Measurements from ENCODE around the gene UAP1. TPM values are rescaled to one million over a fixed set of nuclear protein-coding genes. Genes with fewer than 3 reads are reported as not detected.

The UAP1 gene
- total RNA-seq, 2 experiments from 2014 or later, result 44.5 to 45.8 TPM

DNA sequence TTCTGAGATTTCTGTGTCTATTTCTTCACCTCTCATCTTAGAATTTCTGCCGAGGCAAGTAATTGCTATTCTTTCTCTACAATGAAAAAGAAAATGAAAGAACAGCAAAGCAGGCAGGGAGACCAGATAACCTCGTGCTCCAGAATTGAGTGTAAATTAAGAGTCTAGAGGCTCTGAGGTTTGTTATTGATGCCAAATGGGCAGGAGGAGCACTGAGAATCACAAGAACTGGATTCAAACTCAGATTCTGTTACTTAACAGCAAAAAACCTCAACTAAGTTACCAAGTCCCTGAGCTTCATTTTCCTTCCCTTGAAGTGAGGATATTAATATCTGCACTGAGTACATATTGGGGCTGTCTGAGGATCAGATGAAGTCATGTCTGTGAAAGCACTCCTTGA lies 65.2 kb downstream of the UAP1 start:
- Mint-ChIP-seq H3K27ac (no peak overlapping the region), H3K4me3 (no peak overlapping the region), H3K9me3 (no peaks in the 10 kb centered on the region), H3K4me1 (ENCODE audit: low read depth) (no peaks in the 10 kb centered on the region), H3K27me3 (peaks cover 21% of the 10 kb centered on the region), H3K36me3 (ENCODE audit: low read depth) (no peaks in the 10 kb centered on the region)
- POLR2A ChIA-PET, result interaction anchor here (0.5 kb wide), 1 partner anchor 126 kb away, joined by 3 read pairs; no protein-coding TSS in a partner anchor
- H3K36me3 ChIP-seq (ENCODE audit: insufficient read depth, low read length), result no peaks in the 10 kb centered on the region
- H3K9me3 ChIP-seq (ENCODE audit: control insufficient read depth in 1 of 2, insufficient read depth in 1 of 2, low read length in 2 of 2), result no peaks in the 10 kb centered on the region
- no peaks in the 10 kb centered on the region for H3K4me1 ChIP-seq (ENCODE audit: insufficient read depth, low read length)
- peaks cover 0 to 3% of the 10 kb centered on the region in 2 experiments for H3K27me3 ChIP-seq (ENCODE audit: control insufficient read depth in 1 of 2, insufficient read depth in 2 of 2, low read length in 2 of 2)
- TF ChIP-seq, protein P1, sequence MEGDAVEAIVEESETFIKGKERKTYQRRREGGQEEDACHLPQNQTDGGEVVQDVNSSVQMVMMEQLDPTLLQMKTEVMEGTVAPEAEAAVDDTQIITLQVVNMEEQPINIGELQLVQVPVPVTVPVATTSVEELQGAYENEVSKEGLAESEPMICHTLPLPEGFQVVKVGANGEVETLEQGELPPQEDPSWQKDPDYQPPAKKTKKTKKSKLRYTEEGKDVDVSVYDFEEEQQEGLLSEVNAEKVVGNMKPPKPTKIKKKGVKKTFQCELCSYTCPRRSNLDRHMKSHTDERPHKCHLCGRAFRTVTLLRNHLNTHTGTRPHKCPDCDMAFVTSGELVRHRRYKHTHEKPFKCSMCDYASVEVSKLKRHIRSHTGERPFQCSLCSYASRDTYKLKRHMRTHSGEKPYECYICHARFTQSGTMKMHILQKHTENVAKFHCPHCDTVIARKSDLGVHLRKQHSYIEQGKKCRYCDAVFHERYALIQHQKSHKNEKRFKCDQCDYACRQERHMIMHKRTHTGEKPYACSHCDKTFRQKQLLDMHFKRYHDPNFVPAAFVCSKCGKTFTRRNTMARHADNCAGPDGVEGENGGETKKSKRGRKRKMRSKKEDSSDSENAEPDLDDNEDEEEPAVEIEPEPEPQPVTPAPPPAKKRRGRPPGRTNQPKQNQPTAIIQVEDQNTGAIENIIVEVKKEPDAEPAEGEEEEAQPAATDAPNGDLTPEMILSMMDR (IDR thresholded peaks at IDR 0.05), result no peak
- DNase-seq, result no peak
- intact Hi-C loops (cut with DNase I, micrococcal nuclease), result loop anchor here (2.0 to 5.0 kb wide), 2 partner anchors 569 to 570 kb away; no protein-coding TSS in a partner anchor
- CTCF ChIA-PET, result no interaction called here
- ATAC-seq (ENCODE audit: poor library complexity), result no peak
- no peak overlapping the region for H3K4me3 ChIP-seq (ENCODE audit: low read length)
- H3K27ac ChIP-seq (ENCODE audit: low read depth in 1 of 2, low read length in 2 of 2), result no peak overlapping the region

DNA sequence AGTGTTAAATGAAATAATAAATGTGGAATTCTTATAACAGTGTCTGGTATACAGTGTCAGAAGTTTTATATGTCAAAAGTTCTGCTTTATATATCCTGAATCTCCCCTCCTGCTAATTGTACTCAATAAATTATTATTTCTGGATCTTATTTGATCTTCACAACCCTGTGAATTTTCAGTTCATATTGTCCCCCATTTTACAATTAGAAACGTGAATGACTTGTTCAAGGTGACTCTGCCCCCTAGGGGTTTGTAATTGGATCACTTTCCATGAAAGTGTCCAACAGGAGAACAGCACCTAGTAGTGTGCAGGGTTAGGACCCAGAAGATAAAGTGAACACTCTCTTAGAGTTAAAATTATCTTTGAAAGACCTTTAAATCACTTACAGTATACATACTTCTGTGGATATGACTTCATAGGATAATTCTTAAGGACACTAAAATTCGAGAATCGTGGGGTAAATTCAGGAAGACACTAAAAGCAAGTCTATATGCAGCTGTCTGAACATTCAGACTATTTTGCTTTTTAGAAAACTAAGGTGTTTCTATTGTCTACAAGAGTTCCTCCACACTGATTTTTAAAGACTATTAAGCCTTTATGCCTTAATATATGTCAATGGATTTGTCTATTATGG lies 66.3 kb downstream of the UAP1 start:
- no peak overlapping the region for H3K27ac ChIP-seq (ENCODE audit: low read depth in 1 of 2, low read length in 2 of 2)
- Mint-ChIP-seq H3K4me3 (no peak overlapping the region), H3K27ac (no peak overlapping the region), H3K9me3 (no peaks in the 10 kb centered on the region), H3K36me3 (ENCODE audit: low read depth) (no peaks in the 10 kb centered on the region), H3K27me3 (peaks cover 21% of the 10 kb centered on the region), H3K4me1 (ENCODE audit: low read depth) (no peaks in the 10 kb centered on the region)
- no peak for ATAC-seq (ENCODE audit: poor library complexity)
- intact Hi-C loops (cut with DNase I, micrococcal nuclease), result loop anchor here (2.0 to 5.0 kb wide), 2 partner anchors 570 to 571 kb away; no protein-coding TSS in a partner anchor
- TF ChIP-seq, protein P1 (IDR thresholded peaks at IDR 0.05), result peak; percentile 66
- no peaks in the 10 kb centered on the region for H3K36me3 ChIP-seq (ENCODE audit: insufficient read depth, low read length)
- CTCF ChIA-PET, result no interaction called here
- POLR2A ChIA-PET, result no interaction called here
- H3K4me1 ChIP-seq (ENCODE audit: insufficient read depth, low read length), result no peaks in the 10 kb centered on the region
- H3K4me3 ChIP-seq (ENCODE audit: low read length), result no peak overlapping the region
- H3K9me3 ChIP-seq (ENCODE audit: control insufficient read depth in 1 of 2, insufficient read depth in 1 of 2, low read length in 2 of 2), result no peaks in the 10 kb centered on the region
- peak in 4 of 14 experiments; percentile 3 to 31 (median 22) for DNase-seq
- H3K27me3 ChIP-seq (ENCODE audit: control insufficient read depth in 1 of 2, insufficient read depth in 2 of 2, low read length in 2 of 2), result peaks cover 0 to 3% of the 10 kb centered on the region in 2 experiments

DNA sequence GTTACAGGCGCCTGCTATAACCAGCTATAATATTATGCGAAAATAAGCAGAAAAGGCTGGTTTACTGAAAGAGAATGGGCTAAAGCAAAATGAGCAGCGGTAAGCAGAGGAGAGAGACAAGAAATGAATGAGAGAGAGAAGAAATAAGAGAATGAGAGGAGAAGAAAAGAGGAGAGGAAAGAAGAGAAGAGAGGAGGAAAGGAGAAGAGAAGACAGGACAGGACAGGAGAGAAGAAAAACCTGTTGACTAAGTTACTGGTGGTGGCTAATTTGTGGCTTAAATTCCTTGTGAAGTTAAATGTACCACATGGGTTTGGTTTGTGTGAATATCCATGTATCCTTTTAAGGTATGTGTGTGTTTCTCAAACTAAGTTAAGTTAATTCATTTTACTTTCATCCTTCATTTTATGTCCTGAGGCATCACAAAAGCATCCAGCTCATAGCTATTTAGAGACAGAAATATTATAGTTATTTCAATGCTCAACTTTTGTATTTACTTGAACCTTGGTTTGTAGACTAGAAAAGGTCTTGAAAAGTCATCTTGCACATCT lies 67.6 kb downstream of the UAP1 start:
- H3K4me1 Mint-ChIP-seq (ENCODE audit: low read depth), result no peaks in the 10 kb centered on the region
- ATAC-seq (ENCODE audit: poor library complexity) (no peak), DNase-seq (no peak)
- H3K4me3 ChIP-seq (ENCODE audit: low read length), result no peak overlapping the region
- peaks cover 16% of the 10 kb centered on the region for H3K27me3 Mint-ChIP-seq
- H3K27me3 ChIP-seq (ENCODE audit: control insufficient read depth in 1 of 2, insufficient read depth in 2 of 2, low read length in 2 of 2), result peaks cover 0 to 3% of the 10 kb centered on the region in 2 experiments
- CTCF ChIA-PET, result no interaction called here
- H3K27ac ChIP-seq (ENCODE audit: low read depth in 1 of 2, low read length in 2 of 2), result no peak overlapping the region
- no peak overlapping the region for H3K27ac Mint-ChIP-seq
- POLR2A ChIA-PET, result no interaction called here
- H3K9me3 Mint-ChIP-seq, result no peaks in the 10 kb centered on the region
- intact Hi-C loops (cut with DNase I, micrococcal nuclease), result loop anchor here in 1 of 2 experiments (5.0 kb wide), 1 partner anchor 572 kb away; no protein-coding TSS in a partner anchor
- no peaks in the 10 kb centered on the region for H3K36me3 ChIP-seq (ENCODE audit: insufficient read depth, low read length)
- TF ChIP-seq, protein P1 (IDR thresholded peaks at IDR 0.05), result no peak
- no peak overlapping the region for H3K4me3 Mint-ChIP-seq
- no peaks in the 10 kb centered on the region for H3K9me3 ChIP-seq (ENCODE audit: control insufficient read depth in 1 of 2, insufficient read depth in 1 of 2, low read length in 2 of 2)
- no peaks in the 10 kb centered on the region for H3K4me1 ChIP-seq (ENCODE audit: insufficient read depth, low read length)
- H3K36me3 Mint-ChIP-seq (ENCODE audit: low read depth), result no peaks in the 10 kb centered on the region
